Measurements from ENCODE around the gene ATP8B3.

Gene ATP8B3

DNA sequence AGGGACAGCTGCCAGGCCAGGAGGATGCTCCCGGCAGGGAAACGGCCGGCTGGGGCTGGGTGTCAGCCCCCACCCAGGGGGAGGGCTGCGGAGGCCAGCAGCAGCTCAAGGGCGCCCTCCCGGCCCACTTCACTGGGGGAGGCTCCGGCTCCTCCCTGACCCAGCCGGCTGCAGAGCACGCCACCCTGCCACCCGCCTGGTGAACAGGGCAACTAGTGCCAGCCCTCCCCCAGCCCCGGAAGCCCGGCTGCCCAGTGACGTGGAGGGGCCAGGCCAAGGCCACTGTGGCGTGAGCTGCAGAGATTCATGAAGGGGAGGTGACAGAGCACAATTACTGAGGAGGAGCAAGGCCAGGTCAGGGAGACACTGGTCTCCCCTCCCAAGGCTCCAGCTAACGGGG, 21.5 kb upstream of the ATP8B3 start:
- DNase-seq (ENCODE audit: low spot score) = no peak

DNA sequence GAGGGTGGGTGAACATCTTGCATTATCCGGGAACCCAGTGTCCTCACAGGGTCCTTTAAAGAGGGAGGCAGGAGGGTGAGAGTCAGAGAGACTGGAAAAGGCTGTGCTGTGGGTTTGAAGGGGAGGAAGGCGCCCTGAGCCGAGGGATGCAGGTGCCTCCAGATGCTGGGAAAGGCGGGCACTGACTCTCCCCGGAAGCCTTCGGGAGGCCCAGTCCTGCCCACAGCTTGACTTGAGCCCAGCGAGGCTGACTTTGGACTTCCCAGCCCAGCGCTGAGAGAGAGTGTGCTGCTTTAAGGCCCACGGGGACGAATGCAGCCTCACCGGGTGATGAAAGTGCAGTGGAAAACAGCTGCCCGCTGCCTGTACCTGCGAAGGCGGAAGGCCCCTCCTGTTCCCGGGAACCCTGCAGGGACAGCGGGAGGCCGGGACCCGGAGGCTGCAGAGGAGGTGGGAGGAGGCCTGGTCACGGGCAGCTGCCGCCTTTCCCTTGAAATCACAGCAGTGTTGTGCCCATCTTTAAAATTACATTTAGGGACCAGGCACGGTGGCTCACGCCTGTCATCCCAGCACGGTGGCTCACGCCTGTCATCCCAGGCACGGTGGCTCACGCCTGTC, 20.1 kb upstream of the ATP8B3 start:
- DNase-seq (ENCODE audit: low spot score) = no peak

DNA sequence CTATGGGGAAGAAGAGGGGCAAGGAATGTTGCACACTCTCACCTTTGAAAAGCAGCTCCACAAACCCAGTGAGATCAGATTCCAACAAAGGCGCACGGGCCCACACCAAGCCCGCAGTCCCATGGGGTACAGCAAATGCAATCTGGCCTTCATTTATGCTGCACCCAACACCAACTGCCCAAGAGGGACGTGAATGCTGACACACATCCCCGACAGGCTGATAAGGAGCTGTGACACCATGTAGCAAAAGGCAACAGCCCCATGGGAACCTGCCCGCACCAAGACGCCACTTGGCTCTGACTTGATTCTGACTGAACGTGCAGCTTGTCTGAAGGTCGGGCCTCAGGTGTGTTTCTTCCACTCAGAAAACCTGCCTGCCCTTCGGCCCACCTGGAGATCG, 18.9 kb upstream of the ATP8B3 start:
- DNase-seq (ENCODE audit: low spot score) = no peak

DNA sequence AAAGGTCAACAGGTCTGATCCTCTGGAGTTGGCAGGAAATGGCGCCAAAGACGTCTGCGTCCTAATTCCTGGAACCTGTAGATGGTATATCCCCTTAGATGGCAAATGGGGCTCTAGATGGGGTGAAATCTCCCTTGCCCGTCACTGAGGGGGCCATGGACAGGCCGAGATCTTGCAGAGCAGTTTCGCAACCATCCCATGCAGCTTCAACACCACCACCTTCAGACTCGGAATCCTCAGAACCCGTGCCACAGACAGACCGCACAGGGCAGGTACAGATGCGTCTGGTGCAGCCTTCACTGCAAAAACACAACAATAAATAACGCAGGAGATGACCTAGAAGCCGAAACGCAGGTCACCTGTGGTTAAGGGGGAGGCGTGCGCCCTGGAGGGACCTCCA, 18.5 kb upstream of the ATP8B3 start:
- no peak for DNase-seq (ENCODE audit: low spot score)

DNA sequence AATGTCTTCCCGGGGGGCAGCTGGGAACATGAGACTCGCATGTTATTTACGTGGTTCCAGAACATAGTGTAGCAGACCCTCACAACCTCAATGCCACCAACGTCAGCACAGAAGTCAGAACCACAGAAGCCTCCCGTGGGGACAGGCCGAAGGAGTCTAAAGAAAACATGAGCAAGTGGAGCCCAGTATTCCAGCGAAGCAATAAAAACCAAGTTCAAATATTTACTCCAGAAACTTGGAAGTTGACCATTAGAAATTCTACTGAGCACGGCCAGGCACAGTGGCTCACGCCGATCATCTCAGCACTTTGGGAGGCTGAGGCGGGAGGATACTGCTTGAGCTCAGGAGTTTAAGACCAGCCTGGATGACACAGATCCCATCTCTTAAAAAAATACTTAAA, 17.9 kb upstream of the ATP8B3 start:
- no peak for DNase-seq (ENCODE audit: low spot score)

DNA sequence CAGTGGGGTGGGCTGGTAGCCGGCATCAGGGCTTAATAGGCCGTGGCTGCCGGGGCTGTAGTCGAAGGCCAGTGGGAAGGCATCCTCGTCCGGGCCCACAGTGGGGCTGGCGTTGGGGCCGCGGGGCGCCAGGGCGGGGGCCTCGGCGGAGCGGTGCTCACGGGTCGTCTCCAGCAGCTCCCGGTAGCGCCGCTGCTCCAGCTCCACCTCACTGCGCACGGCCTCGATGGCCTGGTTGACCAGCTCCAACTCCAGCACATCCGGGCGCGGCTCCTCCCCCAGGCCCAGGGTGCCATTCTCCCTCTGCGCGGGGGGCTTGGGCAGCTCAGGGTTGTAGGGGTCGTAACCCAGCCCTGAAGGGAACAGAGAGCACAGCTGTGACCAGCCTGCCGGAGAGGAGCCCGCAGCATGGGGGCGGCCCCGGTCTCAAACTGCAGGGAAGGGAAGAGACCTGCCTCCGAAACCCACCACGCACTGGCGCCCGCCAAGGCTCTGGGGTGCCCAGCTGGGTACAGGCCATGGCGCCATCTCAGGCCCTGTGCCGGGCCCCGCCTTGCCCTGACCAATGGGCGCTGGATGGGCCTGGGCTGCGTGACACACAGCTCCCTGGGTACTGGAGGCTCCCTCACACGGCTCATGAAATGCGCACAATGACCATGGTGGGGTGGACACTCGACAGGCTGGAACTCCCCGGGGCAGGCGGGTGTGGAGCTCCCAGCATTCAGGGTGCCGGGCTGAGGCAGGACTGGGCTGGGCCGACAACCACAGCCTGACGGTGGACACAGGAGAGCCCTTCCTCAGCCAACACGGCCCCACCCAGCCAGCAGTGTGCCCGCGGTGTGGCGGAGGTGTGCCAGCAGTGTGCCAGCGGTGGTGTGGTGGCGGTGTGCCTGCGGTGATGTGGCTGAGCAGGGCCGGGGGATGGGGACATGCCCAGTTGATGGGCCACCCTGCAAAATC, 16.5 kb upstream of the ATP8B3 start:
- no peak for DNase-seq (ENCODE audit: low spot score)

DNA sequence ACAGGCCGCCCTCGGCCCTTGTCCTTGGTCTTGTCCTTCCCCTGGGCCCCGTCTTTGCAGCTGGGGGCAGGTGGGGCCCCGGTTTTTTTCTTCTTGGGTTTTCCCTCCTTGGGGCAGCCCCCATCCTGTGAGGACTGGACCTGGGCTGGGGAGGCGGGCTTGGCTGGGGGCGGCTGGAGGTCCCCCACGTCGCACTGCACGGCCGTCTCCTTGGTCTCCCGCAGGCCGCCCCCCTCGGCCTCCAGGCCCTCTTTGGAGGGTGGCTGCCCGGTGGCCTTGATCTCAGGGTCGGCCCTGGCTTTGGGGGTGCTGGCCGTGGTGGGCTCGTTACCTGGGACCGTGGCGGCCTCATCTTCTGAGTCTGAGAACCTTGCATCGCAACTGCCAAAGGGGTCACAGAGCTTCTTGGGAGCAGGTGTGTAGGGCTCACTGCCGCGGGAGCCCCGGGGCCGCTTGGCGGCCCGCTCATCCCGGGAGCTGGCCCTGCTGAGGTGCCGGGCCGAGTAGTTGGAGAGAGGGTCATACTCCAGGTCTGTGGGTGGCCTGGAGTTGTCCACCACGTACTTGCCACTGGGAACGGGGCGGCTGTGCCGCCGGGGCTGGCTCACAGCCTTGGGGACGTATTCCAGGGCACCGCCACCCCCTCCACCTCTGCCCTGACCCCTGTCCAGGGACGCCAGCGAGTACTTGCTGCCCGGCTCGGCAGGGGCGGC, 15.6 kb upstream of the ATP8B3 start:
- DNase-seq (ENCODE audit: low spot score) = no peak

DNA sequence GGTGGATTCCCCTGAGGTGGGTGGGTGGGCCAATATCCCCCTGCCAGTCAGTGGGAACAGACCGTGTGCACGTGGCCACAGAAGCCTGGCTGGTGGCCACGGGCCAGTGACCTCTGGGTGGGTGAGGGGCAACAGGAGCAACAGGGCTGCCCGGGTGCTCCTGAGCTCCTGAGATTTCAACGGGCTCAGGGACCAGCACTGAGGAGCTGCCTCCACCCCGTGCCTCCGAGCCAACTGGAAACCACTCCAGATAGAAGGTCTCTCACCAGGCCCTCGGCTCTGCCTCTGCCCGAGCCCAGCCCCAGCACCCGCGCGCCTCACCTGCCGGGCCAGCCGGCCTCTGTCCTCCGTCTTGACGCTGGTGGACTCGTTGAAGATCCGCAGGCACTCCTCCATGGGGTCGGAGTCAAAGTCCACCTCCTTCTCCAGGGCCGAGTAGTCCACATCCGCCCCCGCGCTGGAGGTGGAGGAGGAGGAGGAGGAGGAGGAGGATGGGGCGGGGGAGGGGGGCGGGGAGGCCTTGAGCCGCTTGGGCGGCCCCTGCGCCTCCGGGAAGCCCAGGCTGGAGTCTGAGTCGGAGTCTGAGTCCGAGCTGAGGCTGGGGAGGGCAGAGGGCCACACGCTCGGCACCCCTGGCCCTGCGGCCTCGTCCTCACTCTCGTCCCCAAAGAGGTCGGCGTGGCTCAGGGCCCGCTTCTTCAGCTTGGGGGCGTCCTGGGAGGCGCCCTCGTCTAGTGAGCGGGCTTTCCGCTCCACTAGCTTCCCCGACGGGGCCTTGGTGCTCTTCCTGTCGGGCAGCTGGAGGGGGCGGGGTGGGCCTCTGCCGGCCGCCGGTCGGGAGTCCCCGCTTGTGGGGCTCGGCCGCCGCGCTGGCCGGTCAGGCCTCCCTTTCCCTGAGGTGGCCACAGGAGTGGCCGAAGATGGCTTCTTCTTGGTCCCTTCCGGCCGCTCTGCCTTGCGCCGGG, 14.8 kb upstream of the ATP8B3 start:
- DNase-seq (ENCODE audit: low spot score) = no peak

DNA sequence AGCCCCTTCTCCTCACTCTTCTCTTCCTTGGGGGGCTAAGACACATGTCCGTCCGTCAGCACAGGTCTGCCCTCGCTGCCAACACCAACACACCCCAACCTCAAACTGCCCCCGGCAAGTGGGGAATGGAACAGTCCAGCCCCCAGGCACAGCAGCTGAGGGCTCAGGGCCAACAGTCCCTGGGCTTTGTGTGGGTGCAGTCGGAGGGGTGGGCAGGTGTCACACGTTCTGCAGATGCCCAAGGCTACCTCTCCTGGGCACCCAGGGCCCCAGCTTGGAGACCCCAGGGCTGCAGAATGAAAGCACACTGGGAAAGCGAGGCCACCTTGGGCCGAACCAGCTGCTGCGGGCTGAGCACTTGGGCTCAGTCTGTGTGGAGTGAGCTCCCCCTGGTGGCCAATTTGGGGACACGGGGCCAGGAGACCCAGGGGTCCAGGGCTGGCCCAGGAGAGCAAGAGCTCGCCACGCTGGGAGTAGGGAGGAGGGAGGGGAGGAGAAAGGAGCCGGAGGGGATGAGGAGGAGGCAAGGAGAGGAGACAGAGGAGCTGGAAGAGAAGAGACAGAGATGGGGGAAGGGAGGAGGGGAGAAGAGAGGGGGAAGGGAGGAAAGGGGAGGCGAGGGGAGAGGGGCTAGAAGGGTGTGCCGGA, 14.0 kb upstream of the ATP8B3 start:
- peak; percentile 71 for DNase-seq (ENCODE audit: low spot score)

DNA sequence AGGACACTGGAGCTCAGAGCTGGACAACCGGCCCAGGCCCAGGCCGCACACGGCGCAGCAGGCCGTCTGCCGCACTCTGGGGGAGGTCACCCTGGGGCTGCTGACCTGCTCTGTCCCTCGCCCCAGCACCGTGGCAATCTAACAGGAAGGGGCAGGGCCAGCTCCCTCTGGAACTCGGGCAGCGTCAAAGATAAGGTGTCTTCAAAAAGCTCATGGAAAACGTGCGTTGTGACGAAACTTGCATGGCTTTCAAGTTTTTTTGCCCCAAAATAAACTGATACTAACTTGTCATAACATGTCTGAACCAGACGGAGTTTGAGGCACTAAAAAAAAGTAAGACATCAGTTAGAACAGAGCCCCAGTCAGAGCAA, 12.2 kb upstream of the ATP8B3 start:
- DNase-seq (ENCODE audit: low spot score) = no peak

DNA sequence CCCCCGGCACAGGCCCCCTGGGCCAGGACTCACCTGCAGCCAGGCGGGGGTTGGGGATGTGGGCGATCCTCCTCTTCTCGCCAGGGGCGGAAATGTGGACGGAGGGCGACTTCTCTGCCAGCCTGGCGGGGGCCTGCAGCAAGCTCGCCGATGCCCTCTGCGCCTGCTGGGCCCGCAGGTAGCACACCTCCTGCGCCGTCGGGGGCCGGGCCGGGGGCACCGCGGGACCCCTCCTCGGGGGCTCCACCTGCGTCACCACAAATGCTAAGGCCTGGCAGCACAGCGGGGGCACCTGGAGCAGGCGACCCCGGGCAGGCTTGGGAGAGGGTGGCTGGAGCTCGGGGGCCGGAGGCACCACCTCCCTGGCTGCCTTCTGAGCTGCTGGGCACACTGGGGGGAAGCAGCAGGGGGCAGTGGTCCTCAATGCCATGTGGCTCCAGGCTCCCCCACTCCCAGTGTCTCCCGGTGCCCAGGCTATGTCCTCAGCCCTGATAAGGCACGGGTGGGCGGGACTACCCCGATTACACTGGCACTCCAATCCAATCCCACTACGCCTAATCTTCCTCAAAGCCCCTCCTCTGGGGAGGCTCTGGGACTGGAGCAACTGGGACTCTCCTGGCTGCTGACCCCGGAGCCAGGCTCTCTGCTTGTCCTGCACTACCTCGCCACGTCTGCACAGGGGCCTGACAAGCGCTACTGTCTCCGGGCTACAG, 11.6 kb upstream of the ATP8B3 start:
- DNase-seq (ENCODE audit: low spot score) = no peak

DNA sequence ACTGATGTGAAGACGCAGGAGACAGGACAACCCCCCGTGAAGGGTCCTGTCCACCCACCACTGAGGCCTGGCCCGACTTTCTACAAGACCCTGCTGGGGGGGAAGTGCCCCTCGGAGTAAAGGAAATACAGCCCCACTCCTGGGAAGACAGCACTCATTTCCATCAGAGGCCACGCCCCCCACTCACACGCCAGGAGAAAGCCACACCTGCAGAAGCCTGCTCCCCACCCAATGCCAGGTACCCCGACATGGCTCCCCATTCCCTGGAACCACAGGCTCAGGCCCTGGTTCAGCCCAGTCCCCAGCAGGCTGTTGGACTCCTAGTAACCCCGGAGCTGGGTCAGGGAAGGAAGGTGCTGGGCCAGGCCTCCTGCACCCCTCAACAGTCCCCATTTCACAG, 10.9 kb upstream of the ATP8B3 start:
- DNase-seq (ENCODE audit: low spot score) = no peak

DNA sequence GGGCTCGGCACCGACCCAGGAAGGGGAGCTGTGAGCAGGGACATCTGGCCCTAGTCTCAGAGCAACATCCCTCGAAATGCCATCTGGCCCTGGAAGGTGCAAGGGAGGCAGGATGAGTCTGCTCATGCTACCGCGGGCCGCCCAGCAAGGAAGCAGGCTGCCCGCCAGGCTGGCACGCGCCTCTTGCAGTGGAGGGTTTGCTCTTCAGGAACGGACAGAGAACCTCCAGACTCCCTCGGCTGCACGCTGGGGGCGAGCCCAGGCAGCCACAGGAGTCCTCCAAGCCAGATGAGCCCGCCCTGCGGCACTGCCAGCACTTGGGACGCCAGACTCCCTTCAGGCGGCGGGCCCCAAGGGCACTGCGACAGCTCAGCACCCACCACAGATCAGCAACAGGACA, 10.1 kb upstream of the ATP8B3 start:
- DNase-seq (ENCODE audit: low spot score) = no peak

DNA sequence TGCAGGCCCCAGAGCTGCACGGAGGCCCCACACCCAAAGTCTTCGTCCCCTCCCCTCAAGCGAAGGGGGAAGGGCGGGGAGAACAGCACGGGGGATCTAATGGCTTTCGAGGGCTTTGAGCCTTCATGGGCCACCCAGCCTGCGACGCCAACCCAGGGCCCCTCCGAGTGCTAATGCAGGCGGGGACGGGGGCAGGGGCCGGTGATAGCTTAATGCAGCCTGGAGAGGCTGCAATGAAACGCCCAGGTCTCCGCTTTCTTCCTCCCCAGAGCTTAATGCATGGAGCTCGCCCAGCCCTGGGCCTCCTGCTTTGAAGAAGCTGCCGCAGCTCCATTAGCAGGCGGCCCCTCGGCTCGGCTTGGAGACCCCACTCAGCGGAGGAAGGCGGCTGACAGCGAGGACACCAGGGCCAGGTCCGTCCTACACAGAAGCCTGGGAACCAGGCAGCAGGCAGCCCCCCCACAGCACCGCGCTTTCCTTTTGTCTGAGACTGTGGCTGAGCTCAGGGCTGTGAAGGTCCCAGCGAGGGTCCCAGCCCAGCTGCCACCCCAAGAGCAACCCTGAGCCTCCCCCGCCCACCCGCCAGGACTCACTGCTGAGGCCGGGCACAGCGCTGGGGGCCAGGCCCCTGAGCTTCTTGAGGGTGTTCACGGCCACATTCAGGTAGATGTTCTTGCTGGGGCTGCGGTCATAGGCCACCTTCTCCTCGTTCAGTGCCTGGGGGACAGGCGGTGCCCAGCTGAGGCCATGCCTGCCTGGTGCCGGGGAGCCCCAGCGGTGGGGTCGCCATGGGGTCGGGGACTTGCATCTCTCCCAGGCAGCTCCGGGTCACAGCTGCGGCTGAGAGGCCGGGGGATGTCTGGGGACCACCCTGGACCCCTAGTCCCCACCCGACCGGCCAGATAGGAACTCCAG, 7.5 kb upstream of the ATP8B3 start:
- DNase-seq (ENCODE audit: low spot score) = no peak

DNA sequence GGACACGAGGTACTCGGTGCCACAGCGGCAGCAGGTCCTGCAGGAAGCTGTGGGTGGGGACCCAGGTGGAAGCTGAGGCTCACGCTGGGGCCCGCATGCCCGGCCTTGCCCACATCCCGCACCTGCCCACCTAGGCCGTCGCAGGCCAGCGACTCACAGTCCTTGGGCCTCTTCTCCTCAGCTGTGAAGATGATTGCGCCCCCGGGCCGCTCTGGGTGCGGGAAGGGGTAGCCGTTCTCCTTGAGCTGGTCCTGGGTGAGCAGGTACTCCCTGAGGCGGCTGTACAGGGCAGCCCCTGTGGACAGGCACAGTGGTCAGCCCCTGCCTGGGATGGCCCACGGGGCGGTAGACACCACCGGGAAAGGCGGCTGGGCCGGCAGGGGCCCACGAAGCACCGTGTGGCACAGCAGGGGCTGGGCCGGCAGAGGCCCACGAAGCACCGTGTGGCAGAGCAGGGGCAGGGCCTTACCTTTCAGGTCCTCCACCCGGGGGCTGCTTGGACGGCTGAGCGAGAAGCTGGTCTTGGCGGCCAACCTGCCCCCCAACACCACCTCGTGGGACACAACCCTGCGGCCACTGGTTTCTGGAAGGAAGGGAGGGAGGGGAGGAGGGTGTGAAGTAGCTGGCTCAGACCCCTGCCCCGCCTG, 6.6 kb upstream of the ATP8B3 start:
- DNase-seq (ENCODE audit: low spot score) = no peak

DNA sequence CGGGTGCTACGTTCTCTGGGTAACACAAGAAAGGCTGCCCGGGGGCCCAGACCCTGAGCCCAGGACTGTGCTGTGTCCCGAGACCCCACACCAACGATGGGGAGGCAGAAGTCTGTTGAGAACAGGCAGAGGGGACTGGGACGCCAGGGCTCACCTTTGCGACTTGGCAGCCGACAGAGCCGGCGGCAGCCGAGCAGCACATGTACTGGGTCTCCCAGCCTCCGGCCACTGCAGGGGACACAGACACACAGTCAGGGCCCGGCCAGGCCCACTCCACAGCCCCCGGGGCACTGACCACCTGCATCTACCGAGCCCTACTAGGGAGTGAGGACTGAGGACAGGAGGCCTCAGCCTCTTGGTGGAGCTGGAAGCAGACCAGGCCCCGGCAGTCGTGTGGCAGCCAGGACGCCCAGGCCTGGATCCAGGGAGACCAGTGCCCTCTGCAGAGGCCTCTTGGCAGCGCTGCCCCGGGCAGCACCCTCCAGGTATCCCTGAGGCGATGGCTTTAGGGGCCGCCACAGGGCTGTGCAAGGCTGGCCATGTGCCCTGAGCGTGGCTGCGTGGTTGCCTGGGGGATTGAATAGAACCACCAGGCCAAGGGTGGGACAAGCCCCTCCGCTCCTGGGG, 5.6 kb upstream of the ATP8B3 start:
- no peak for DNase-seq (ENCODE audit: low spot score)

DNA sequence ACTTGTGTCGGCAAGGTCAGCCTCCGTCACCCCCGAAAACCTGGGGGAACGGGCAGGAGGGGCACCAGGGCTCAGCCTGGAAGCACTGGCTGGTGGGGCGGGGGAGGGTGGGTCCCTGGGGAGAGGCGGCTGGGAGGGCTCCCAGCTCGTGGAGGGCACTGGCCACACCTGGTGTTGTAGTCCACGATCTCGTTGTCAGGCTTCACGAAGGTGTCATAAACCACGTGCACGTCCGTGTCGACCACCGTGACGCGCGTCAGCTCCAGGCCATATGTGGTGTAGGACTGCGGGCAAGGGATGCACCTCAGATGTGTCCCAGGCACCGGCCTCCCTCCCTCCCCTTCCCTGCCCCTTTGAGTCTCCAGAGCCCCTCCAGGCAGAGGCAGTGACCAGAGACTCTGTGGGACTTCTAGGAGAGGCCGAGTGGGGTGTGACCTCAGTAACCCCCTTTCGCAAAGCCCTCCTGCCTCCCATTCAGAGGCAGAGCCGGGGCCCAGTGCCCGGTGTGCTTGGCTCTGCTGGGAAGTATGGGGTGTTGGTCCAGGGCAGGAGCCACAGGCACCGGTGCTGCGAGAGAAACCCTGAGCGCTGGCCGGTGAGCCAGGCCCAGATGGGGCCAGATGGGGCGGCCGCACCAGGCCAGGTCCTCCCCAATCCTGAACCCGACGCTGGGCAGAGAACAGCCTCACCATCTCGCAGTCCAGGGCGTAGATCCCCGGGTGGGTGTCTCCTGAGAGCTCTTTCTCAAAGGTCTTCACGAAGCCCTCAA, 4.6 kb upstream of the ATP8B3 start:
- no peak for DNase-seq (ENCODE audit: low spot score)
